Measurements from ENCODE around the gene HADHA.

HADHA gene

DNA sequence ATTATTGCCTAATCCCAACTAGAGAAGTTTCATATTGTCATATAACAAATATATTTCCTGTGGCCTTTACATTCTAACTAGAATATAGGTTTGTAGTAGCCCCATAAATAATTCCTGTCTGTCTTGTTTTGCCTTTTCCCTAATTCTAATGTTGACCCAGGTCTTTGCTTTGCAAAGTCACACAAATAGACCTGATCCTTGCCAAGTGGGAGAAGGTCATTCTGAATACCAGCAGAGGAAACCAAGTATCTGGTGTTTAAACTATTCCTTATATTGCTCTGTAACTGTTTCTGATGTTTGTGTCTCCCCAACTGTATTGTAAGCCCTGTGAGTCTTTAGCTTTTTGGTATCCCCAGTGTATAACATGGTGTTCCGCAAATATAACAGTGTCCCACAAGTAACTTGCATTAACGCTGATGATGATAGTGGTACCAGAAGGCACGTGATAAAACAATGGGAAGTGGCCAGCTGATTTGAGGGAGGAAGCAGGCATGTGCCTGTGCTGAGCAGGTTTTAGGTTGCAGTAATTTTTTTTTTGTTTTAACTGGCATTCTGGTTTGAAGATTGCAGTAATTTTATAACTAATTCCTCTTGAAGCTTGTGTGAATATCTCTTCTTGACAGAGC, 11.4 kb upstream of the HADHA start:
- Histone ChIP-seq H4K20me1 (ENCODE audit: insufficient read depth, low read length) (no peaks in the 10 kb centered on the region), H3K9me3 (ENCODE audit: low read length) (no peaks in the 10 kb centered on the region), H3K4me3 (ENCODE audit: low read depth, low read length, poor library complexity, severe bottlenecking) (no peak overlapping the region), H3K9me2 (ENCODE audit: low read depth, low read length) (no peaks in the 10 kb centered on the region), H3K27me3 (ENCODE audit: insufficient read depth, low read length) (no peaks in the 10 kb centered on the region), H3K4me1 (ENCODE audit: insufficient read depth, low read length, severe bottlenecking) (no peaks in the 10 kb centered on the region), H3K9ac (ENCODE audit: low read length) (no peak overlapping the region), H3F3A (ENCODE audit: insufficient read depth, low read length) (0 out of 2 replicates have a peak, but pooled peaks cover 4% of the 10 kb centered on the region), H3K79me2 (ENCODE audit: insufficient read depth, low read length) (peaks cover 24% of the 10 kb centered on the region), H3K36me3 (ENCODE audit: insufficient read depth, low read length) (peaks cover 41% of the 10 kb centered on the region), H3K27ac (ENCODE audit: low read depth, low read length, poor library complexity, severe bottlenecking) (no peak overlapping the region), H2AFZ (ENCODE audit: low read length) (no peak overlapping the region), H3K4me2 (ENCODE audit: low read length) (no peak overlapping the region)
- TF ChIP-seq CTCF (IDR thresholded peaks at IDR 0.05; ENCODE audit: low read length), result no peak
- no peak for TF ChIP-seq EZH2 (IDR thresholded peaks at IDR 0.05; ENCODE audit: borderline replicate concordance, low read length)

GRCh38 chr2:26251893-26252292, 7.5 kb upstream of the HADHA start:
- Histone ChIP-seq H3K79me2 (ENCODE audit: insufficient read depth, low read length) (peaks cover 59% of the 10 kb centered on the region), H3K27me3 (ENCODE audit: insufficient read depth, low read length) (no peaks in the 10 kb centered on the region), H3K9ac (ENCODE audit: low read length) (no peak overlapping the region), H3K9me2 (ENCODE audit: low read depth, low read length) (no peaks in the 10 kb centered on the region), H3K9me3 (ENCODE audit: low read length) (no peaks in the 10 kb centered on the region), H3K27ac (ENCODE audit: low read depth, low read length, poor library complexity, severe bottlenecking) (no peak overlapping the region), H3K36me3 (ENCODE audit: insufficient read depth, low read length) (peaks cover 16% of the 10 kb centered on the region; the same call in 1 of the 2 replicates), H3F3A (ENCODE audit: insufficient read depth, low read length) (0 out of 2 replicates have a peak, but pooled peaks cover 4% of the 10 kb centered on the region), H4K20me1 (ENCODE audit: insufficient read depth, low read length) (no peaks in the 10 kb centered on the region), H3K4me1 (ENCODE audit: insufficient read depth, low read length, severe bottlenecking) (peaks cover 7% of the 10 kb centered on the region), H3K4me2 (ENCODE audit: low read length) (no peak overlapping the region), H2AFZ (ENCODE audit: low read length) (no peak overlapping the region), H3K4me3 (ENCODE audit: low read depth, low read length, poor library complexity, severe bottlenecking) (no peak overlapping the region)
- TF ChIP-seq EZH2 (IDR thresholded peaks at IDR 0.05; ENCODE audit: borderline replicate concordance, low read length) (no peak), CTCF (IDR thresholded peaks at IDR 0.05; ENCODE audit: low read length) (no peak)

- Histone ChIP-seq H3K4me1 (ENCODE audit: insufficient read depth, low read length, severe bottlenecking) (peaks cover 22% of the 10 kb centered on the region), H3F3A (ENCODE audit: insufficient read depth, low read length) (0 out of 2 replicates have a peak, but pooled peaks cover 4% of the 10 kb centered on the region), H3K9me3 (ENCODE audit: low read length) (no peaks in the 10 kb centered on the region), H4K20me1 (ENCODE audit: insufficient read depth, low read length) (no peaks in the 10 kb centered on the region), H3K4me3 (ENCODE audit: low read depth, low read length, poor library complexity, severe bottlenecking) (no peak overlapping the region), H3K27me3 (ENCODE audit: insufficient read depth, low read length) (no peaks in the 10 kb centered on the region), H3K4me2 (ENCODE audit: low read length) (no peak overlapping the region), H3K36me3 (ENCODE audit: insufficient read depth, low read length) (peaks cover 3% of the 10 kb centered on the region; the same call in 1 of the 2 replicates), H3K9ac (ENCODE audit: low read length) (no peak overlapping the region), H3K79me2 (ENCODE audit: insufficient read depth, low read length) (peaks cover 64% of the 10 kb centered on the region), H2AFZ (ENCODE audit: low read length) (no peak overlapping the region), H3K27ac (ENCODE audit: low read depth, low read length, poor library complexity, severe bottlenecking) (no peak overlapping the region), H3K9me2 (ENCODE audit: low read depth, low read length) (no peaks in the 10 kb centered on the region)
- no peak for TF ChIP-seq EZH2 (IDR thresholded peaks at IDR 0.05; ENCODE audit: borderline replicate concordance, low read length)
- TF ChIP-seq CTCF (IDR thresholded peaks at IDR 0.05; ENCODE audit: low read length), result no peak
Observed at GRCh38 chr2:26249625-26250024, 5.2 kb upstream of the HADHA start.
